Esophagus squamous epithelium (tissue), 5 donors: ENCODE results near the gene LYPD5. TPM values are rescaled to one million over a fixed set of nuclear protein-coding genes. Genes with fewer than 3 reads are reported as not detected.
A peak's percentile ranks its signal among the peaks of the same experiment; 100 is the strongest.
"Not testable (repeated sequence)": the region's sequence is repeated elsewhere in the genome, so short reads cannot be mapped to it uniquely, and the experiment has no call there.

Source experiments
- DNase-seq: peaks from one replicate; lab custom pipeline; 2025; lab: John Stamatoyannopoulos, UW
- H3K27ac ChIP-seq, 4 donors: fragments of 200-600 bp; sonication (generic); one replicate each; pipeline ENCODE4 v1.5.1; 2016 to 2019; ENCODE audit warnings: mild to moderate bottlenecking in 1 of 4
- H3K27me3 ChIP-seq, 4 donors: fragments of 200-600 bp; sonication (generic); 1 replicate in 3 of 4; 2 replicates in 1 of 4; pipeline versions ENCODE4 v1.5.1 to v1.6.0; 2017 to 2021; ENCODE audit warnings: antibody characterized with exemption in 1 of 4
- H3K36me3 ChIP-seq, 3 donors: fragments of 200-600 bp; sonication (generic); one replicate each; pipeline ENCODE4 v1.5.1; 2016 to 2019
- H3K4me1 ChIP-seq, 3 donors: fragments of 200-600 bp; sonication (generic); one replicate each; pipeline ENCODE4 v1.5.1; 2017 to 2019
- H3K4me3 ChIP-seq, 4 donors: fragments of 200-600 bp; sonication (generic); 1 replicate in 3 of 4; 2 replicates in 1 of 4; pipeline ENCODE4 v1.5.1; 2016 to 2019; ENCODE audit warnings: mild to moderate bottlenecking in 2 of 4, moderate library complexity in 1 of 4
- H3K9me3 ChIP-seq, 3 donors: fragments of 200-600 bp; sonication (generic); one replicate each; pipeline ENCODE4 v1.5.1; 2016 to 2019
- CTCF ChIP-seq, 6 experiments: fragments of 450-650 bp in 4 of 6; fragments of 200-600 bp in 2 of 6; sonication (generic) in 2 of 6; IDR thresholded peaks; one replicate each; pipeline ENCODE4 v1.5.1; 2016 to 2019; ENCODE audit warnings: antibody characterized with exemption in 6 of 6, mild to moderate bottlenecking in 4 of 6, moderate library complexity in 4 of 6
- POLR2A ChIP-seq, 4 donors: fragments of 450-650 bp; IDR thresholded peaks; one replicate each; pipeline ENCODE4 v1.6.1; 2017; ENCODE audit warnings: antibody characterized with exemption in 4 of 4, mild to moderate bottlenecking in 4 of 4, moderate library complexity in 3 of 4
- WGBS, 2 donors: methylation state at CpG; one replicate each; pipeline ENCODE4 v1.1.5; 2018; 5-methylcytosine and 5-hydroxymethylcytosine counted together
- intact Hi-C: fragments of 100-400 bp; cut with DNase I; formaldehyde crosslinking; loops from one replicate; pipeline ENCODE4 v1.15.0; 2022
- total RNA-seq, 4 donors: library from RNA; depleted of rRNA; stranded (reverse); fragments of >200 nt; gene quantifications; one replicate each; pipeline ENCODE4 v1.1.0, GENCODE V29; 2016
- donor health status: DM: yes; HTN: yes; CAD: no.

LYPD5 gene
- total RNA-seq, 4 donors from 2014 or later: 9.9 to 32.0 (median 22.4) TPM

- Histone ChIP-seq H3K27me3 (peaks cover 0 to 35% (median 0%) of the 10 kb centered on the region in 4 donors), H3K27ac (no peak overlapping the region), H3K4me3 (peak overlapping the region; percentile 2 to 60 (median 36)), H3K4me1 (peaks cover 0 to 19% (median 0%) of the 10 kb centered on the region in 3 donors), H3K36me3 (no peaks in the 10 kb centered on the region), H3K9me3 (no peaks in the 10 kb centered on the region)
- no peak for TF ChIP-seq CTCF (IDR thresholded peaks at IDR 0.05)
- no peak for TF ChIP-seq POLR2A (IDR thresholded peaks at IDR 0.05)
- intact Hi-C loops: no loop called here
- no peak for DNase-seq
- WGBS, 2 donors: 22 to 40% methylated on average over 32 to 35 of the region's 48 CpGs
Measured at GRCh38 chr19:43820098-43820883, 18.0 kb upstream of the LYPD5 start.

GRCh38 chr19:43818500-43818899, 16.3 kb upstream of the LYPD5 start:
- Histone ChIP-seq H3K36me3 (no peaks in the 10 kb centered on the region), H3K9me3 (no peaks in the 10 kb centered on the region), H3K4me1 (peaks cover 0 to 19% (median 0%) of the 10 kb centered on the region in 3 donors), H3K27me3 (peaks cover 0 to 35% (median 0%) of the 10 kb centered on the region in 4 donors), H3K27ac (no peak overlapping the region), H3K4me3 (no peak overlapping the region)
- TF ChIP-seq POLR2A (IDR thresholded peaks at IDR 0.05) (no peak), CTCF (IDR thresholded peaks at IDR 0.05) (no peak)
- 61 to 69% methylated on average over 5 of the region's 5 CpGs for whole genome bisulfite sequencing, 2 donors
- no peak for DNase-seq
- intact Hi-C loops: no loop called here

- H3K9me3 ChIP-seq, DNase-seq, H3K36me3 ChIP-seq, H3K4me3 ChIP-seq, intact Hi-C loops, H3K27ac ChIP-seq: not testable (repeated sequence)
- 86 to 92% methylated on average over 1 of the region's 1 CpG for WGBS, 2 donors
- H3K27me3 ChIP-seq: peaks cover 0 to 31% (median 0%) of the 10 kb centered on the region in 4 donors
- H3K4me1 ChIP-seq: peaks cover 0 to 19% (median 0%) of the 10 kb centered on the region in 3 donors
Measured at GRCh38 chr19:43817454-43817853, 15.2 kb upstream of the LYPD5 start.

GRCh38 chr19:43814663-43815352, 12.6 kb upstream of the LYPD5 start:
- TF ChIP-seq CTCF (IDR thresholded peaks at IDR 0.05) (no peak), POLR2A (IDR thresholded peaks at IDR 0.05) (no peak)
- WGBS, 2 donors: 41 to 47% methylated on average over 5 of the region's 5 CpGs
- H3K4me1 ChIP-seq: peaks cover 0 to 9% (median 0%) of the 10 kb centered on the region in 3 donors
- H3K9me3 ChIP-seq: no peaks in the 10 kb centered on the region
- DNase-seq: no peak
- no peak overlapping the region for H3K4me3 ChIP-seq
- no peak overlapping the region for H3K27ac ChIP-seq
- H3K27me3 ChIP-seq: peaks cover 0 to 5% (median 0%) of the 10 kb centered on the region in 4 donors
- intact Hi-C loops: no loop called here
- no peaks in the 10 kb centered on the region for H3K36me3 ChIP-seq

GRCh38 chr19:43812688-43813087, 10.4 kb upstream of the LYPD5 start:
- peaks cover 0 to 3% (median 0%) of the 10 kb centered on the region in 4 donors for H3K27me3 ChIP-seq
- H3K4me3 ChIP-seq: no peak overlapping the region
- H3K27ac ChIP-seq: no peak overlapping the region
- no peaks in the 10 kb centered on the region for H3K4me1 ChIP-seq
- H3K9me3 ChIP-seq: no peaks in the 10 kb centered on the region
- no peaks in the 10 kb centered on the region for H3K36me3 ChIP-seq
- 60 to 63% methylated on average over 6 of the region's 6 CpGs for WGBS, 2 donors
- no peak for DNase-seq
- intact Hi-C loops: no loop called here
- no peak for TF ChIP-seq CTCF (IDR thresholded peaks at IDR 0.05)
- no peak for TF ChIP-seq POLR2A (IDR thresholded peaks at IDR 0.05)
